T-helper 1 cell (primary cell): ENCODE data around the gene FHOD3.
"Not testable (repeated sequence)": the region's sequence is repeated elsewhere in the genome, so short reads cannot be mapped to it uniquely, and the experiment has no call there.

Experiments
- DNase-seq, 5 donors: peaks; one replicate each; pipeline ENCODE4 v3.0.0-alpha.2; 2012 to 2020

Gene FHOD3

DNA sequence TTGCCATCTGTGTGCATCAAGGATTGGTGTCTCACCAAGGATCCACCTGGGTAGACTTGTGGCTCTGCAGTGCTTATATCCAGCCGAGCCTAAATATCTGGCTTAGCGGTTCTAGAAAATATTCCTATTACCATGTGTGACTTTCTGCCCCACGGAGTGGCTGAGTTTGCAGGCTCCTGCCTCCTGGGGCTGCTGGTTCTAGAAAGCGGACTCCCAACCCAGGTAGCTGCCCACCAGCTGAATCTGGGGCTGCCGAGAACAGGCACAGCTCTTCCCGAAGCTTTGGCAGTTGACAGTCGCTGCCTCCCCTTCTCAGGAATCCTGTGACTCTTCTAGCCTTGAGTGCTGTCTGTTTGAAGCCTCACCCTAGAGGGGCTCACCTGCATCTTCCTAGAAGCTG, 426.7 kb downstream of the FHOD3 start:
- no peak for DNase-seq

DNA sequence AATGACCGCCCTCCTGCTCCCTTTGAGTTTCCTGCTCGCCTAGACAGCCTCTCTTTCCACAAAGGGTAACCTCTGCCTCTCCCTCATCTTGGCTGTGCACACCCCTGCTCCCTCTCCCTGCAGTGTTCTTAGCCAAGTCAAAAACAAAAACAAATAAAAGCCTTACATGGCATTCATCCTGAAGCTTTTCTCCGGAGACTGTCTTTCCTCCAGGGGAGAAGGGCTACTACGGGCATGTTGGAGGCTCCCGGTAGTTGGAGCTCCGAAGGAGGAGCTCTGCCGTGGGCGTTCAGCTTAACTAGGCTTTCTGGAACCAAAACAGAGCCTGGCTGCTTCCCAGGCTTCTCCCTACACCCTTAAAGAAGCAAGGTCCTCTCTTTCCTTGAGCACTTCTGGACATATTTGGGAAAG, 427.1 kb downstream of the FHOD3 start:
- no peak for DNase-seq

DNA sequence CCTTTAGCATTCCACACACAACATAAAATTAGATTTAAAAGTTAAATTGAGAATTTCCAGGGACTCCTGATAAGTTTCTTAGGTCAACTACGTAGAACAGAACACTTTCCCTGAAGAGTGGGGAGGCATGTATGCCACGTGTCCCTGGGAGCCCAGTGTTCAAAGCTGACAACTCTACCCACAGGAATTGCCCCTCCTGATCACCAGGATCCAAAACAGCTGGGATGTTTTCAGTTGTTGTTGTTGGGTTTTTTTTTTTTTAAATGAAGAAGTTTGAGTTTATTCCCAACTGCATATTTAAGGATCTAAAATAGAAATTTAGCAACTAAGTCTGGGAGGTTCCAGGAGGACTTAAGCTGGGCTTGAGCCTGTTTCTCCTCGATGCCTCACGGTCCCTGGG, 430.8 kb downstream of the FHOD3 start:
- DNase-seq = no peak

DNA sequence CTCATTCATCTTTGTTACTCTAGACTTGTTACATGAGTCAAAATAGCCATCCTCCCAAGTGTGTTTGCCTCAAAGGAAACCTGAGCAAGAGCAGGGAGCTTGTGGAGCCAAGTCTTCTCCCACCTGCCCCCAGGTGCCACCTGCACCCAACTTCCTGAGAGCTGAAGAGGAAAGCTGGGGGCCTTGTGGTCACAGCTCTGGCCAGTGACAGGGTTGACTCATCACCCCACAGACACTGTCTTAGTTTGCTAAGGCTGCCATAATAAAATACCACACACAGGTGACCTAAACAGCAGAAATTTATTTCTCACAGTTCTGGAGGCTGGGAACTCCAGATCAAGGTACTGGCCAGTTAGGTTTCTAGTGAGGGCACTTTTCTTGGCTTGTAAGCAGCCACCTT, 431.7 kb downstream of the FHOD3 start:
- no peak for DNase-seq

DNA sequence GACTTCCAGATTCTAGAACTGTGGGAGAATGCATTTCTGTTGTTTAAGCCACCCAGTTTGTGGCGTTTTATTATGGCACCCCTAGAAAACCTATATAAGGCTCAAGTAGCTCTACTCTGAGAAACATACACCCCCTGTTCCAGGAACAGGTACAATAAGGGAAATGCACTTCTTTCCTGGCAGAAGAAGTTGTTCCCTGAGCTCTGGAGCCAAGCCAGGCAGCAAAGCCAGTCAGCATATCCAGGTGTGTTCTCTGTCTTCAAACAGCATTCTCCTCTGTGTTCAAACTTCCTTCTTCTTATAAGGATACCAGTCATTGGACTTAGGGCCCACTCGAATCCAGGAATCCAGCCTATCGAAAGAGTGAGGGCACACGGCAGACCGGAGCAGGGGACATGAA, 434.8 kb downstream of the FHOD3 start:
- no peak for DNase-seq

DNA sequence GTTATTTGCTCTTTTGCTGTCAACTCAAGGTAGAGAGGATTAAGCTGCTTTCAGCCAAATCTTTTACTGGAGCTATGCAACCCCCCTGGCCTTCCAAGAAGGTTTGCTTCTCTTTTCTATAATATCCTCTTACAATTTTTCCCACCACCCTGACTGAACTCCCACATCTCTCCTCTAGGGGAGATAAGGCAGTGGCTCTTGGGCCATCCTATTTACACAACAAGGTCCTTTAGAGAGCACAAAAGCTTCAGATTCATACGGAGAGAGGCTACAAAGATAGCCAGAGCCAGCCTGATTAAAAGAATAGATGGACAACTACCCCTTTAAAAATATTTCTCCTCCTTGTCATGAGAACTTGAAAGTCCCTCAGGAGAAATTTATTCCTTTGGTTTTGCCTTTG, 435.6 kb downstream of the FHOD3 start:
- DNase-seq = no peak

DNA sequence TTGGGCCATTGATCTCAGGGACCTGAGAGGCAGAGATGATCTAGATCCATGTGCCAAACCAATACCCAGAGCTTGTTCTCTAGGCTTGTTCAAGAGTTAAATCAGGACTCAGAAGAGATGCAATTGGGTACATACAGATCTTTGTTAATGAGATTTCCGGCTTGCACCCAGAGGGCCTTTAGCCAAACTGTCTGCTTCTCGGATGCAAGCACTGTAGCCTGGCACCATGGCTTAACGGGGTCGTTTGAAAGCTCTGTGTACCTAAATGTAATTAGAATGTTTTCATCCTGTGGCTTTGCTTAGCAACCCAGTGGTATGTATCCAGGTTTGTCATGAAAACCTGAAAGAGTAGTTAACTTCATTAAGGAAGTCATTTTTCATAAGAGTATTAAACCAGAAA, 437.1 kb downstream of the FHOD3 start:
- DNase-seq = no peak

DNA sequence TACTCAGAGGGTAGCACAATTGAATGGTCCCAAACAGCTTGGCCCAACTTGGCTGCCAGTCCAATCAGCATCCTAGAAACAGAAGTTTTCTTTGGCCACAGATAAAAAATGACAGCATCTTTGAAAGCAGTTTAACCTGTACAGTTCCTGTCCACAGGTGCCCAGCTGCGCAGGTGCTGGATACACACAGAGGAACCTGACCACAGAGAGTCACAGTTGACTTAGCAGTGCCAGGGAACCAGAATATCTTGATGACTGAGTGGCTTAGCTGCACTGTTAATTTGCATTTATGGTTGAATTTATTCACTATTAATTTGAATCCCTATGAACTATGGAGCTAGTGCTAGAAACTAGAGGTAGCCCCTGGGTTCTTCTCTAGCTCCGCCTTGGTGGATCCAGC, 437.6 kb downstream of the FHOD3 start:
- DNase-seq = no peak

DNA sequence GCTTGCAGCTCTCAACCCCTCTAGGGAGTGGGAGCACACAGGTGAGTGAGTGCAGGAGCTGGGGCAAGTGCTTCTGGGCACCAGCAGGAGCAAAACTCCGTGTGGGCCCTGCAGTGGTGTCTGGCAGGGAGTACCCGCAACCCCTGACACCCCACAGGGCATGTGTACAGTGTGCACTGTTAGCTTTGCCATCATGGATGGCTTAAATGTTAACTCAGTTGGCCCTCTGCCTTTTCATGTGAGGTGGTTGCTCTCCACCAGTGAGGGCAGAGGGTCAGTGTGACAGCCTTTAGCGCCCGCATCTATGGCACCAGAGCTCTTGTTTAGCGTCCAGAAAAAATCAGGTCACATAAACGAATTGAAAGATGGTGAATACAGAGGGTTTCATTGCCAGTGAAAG, 438.6 kb downstream of the FHOD3 start:
- no peak for DNase-seq

DNA sequence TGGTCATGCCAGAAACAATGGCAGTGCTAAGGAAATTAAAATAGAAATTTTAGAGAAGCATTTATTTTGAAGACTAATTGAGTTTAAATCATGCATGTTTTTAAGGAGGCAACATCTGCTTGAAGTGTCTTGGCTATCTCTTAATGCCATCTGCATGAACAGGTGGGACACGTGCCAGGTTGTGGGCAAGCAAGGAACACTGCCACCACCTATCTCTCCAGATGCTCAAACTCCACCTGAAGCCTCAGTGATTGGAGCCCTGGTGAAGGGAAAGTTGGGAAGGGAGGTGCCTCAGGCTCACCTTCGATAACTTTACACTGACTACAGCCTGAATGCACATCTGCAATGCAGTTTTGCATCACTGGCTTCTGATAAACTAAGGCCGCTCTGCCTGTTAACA, 439.8 kb downstream of the FHOD3 start:
- no peak for DNase-seq

DNA sequence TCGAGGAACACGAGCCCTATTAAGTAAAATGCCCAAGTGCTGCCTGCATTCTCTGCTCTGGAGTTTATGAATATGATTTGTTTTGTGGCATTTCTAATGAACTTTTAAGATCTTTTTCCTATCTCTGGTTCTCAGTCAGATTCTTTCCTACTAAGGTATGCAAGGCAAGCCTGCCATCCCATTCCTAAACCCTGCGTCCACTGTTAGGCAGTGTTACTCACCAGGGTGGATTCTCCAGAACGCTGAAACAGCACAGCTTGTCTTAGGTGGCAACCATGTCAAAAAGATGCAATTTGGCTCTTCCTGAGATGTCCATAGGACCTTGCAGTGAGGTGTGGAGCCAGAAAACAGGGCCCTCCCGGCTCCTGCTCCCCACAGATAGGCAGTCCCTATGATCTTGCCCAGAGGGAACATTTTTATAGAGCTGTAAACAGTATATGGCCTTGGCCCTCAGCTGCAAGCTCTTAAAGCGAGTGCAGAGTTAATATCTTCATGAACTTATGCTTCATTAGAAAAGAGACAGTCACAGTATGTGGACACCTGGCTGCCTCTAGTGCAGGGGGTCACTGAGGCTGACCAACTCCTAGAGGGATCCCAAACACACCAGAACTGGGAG, 446.9 kb downstream of the FHOD3 start:
- no peak for DNase-seq

DNA sequence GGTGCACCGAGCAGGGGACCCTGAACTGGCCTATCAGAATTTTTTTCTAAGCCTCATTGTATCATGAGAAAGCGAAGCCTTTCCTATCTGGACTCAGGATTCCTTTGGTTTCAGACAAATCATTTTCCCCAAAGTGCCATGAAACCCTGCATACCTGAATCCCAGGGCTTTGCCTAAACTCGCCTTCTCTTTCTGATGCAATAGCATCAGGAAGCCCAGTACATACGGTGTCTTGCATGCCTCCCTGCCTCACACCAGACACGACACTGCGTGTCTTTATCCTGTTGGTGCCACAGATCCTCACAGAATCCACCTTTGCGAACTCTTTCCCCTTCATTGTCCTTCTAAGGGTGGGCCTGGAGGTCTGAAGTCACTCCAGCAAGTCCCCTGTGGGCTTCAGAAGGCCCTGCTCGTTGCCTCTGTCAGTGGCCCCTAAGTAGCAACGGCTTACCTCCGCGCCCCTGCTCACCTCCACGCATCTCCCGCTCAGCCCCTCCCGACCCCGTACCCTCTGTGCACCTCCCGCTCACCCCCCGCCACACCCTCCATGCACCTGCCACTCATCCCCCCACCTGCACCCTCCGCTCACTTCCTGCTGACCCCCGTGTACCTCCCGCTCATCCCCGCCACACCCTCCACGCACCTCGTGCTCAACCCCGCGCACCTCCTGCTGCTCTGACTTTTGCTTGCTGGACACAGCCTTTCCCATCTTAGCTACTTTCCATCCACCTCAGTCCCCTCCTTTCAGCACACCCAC, 447.9 kb downstream of the FHOD3 start:
- DNase-seq = no peak

DNA sequence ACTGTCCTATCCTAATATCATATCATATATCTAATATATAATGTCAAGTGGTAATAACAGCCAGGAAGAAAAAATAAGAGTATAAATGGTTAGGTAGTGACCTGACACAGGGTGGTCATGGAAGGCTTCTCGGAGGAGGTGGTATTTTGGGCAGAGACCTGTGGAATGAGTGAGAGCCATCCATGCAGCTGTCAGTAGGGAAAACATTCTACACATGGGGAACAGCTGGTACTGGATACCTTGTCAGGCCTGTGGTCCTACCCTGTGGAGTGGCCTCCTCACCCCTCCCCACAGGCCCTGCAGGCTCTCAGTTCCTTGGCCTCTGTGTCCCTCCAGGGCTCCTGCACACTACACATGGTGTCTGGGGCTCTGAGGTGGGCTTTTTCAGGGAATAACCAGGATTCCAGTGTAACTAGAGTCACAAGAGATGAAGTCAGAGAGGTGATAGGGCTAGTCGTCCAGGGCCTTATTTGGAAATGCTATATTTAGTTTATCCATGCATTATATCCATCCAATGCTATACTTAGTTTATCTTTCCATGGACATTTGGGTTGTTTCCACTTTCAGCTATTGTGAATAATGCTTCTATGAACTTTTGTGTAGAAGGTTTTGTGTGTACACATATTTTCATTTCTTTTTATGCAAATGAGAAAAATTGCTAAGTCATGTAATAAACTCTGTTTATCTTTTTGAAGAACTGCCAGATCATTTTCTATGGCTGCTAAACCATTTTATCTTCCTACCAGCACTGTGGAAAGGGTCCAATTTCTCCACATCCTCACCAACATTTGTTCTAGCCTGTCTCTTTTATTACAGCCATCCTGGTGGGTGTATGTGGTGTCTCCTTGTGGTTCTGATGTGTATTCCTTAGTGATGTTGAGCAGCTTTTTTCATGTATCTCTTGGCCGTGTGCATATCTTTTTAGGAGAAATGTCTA, 455.7 kb downstream of the FHOD3 start:
- DNase-seq = no peak

DNA sequence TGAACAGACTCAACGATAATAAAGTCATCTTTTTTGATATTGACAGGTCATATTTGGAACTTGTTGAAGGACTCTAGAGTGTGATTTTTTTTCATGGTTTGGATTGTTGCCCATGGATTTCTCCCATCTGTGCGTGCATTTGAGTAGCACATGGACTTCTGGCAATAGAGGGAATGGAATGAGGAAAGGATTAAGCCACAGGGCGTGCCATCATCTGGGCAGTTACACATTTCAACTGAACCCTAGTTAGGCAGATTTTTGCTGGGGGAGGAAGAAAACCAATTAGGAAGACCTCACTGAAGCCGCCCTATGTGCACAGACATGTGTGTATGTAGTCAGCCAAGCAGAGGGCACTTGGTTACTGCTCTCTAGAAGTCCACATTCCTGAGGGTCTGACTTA, 458.7 kb downstream of the FHOD3 start:
- no peak for DNase-seq

DNA sequence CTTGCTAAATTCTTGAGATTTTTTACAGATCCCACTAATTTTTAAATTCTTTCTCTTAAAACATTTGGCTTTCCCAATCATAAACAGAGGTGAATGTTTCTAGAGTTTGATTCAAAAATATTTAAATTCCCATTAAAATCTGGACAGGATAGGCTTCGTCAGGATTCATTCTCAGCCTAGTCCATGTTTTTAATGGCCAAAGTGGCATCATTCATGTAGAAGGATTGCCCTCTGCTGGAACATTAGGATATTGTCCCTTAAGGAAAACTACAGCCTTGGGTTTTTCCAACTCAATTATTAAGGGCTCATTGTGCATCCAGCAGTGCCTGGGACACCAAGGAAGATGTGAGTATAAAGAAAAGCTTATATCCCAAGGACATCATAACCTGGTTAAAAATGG, 459.6 kb downstream of the FHOD3 start:
- no peak for DNase-seq

DNA sequence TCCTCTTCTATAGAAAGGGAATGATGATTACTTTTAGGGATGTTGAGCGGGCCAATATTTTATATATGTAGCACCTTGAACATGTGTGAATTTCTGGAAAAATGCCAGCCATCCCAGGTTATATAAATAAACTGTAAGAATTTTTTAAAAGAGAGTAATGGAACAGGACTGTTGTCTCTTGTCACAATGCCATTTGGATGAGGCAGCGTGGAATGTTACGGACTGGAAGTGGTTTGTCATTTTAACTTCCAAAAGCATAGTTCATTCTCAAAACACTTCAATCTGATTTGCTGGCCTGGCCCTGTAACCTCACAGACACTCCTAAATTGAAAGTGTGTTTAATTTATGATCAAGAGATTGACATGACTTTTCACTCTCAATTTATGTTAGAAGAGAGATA, 460.5 kb downstream of the FHOD3 start:
- DNase-seq = no peak

DNA sequence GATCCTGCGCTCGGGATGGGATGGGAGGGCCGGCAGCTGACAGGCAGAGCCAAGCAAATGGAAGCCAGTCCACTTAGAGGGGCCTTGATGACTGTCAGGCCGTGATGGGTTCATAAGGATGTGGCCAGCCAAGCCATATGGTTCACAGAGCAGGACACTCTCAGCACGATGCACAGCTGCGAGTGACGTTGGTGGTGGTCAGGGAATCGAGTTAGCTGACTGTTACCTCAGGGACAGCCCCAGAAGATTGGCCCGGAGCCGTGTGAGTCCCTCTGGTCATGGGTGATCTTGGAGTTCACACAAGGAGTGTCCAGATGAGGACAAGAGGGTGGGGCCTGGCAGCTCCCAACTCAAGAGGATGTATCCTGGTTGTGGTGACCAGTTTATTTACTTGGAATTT, 461.1 kb downstream of the FHOD3 start:
- DNase-seq = no peak

DNA sequence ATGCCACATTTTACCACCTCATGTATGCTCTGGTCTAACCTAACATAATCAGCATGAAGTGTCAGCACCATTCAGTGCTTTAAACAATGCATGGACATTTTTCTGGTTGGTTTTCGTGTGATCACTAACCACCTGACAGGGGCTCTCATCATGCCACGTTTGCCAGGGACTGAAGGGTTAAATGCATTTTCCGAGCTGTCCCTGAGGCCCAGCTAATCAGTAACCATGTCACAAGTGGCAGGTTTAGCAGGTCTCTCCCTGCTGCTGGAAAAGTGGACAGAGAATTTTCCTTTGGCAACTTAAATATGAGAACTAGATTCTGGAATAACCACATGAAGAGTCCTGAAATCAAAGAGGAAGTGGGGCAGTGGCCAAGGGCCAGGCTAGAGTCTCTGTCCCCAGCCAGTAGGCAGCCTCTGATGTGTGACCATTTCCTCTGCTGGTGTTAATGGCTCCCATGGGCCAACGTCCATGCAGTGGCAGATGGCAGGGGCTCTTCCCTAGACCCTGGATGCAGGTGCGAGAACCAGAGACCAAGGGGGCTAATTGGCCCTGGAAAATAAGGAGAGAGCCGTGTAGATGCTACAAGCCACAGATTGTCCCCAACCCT, 461.8 kb downstream of the FHOD3 start:
- DNase-seq = no peak

DNA sequence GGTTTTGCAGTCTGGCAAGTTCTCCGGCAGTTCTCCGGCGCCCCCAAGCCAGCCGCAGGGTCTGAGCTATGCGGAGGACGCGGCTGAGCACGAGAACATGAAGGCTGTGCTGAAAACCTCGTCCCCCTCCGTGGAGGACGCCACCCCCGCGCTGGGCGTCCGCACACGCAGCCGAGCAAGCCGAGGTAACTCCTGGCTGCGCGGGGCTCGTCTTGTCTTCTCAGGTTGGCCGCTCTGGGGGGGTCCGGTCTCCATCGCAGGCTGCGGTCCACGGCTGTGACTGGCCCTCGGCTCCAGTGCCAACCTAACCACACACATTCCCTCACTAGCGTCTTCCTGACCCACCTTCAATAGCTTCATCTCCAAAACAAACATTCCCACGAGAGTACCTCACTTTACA, 463.1 kb downstream of the FHOD3 start:
- DNase-seq = no peak

DNA sequence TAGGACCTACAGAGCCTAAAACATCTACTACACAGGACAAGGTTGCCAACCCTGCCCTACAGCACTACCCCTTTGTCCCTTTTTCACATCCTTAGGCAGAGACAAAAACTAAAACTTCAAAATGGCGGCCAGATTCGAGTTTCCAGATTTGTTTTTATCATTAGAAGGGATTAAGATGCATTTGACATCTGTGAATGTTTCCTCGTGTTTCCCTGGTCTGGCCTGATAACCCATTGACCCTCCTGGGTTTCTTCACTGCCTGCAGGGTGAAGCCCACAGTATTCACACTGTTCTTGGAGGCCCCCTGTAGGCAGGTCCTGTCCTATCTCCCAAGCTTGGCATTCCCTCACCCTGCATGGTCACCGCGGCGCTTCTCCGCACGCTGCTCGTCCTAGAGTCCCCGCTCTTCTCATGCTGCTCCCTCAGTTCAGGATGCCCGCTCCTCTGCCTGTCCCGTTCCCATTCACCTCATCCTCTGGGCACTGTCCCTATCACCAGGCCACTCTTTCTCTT, 463.7 kb downstream of the FHOD3 start:
- no peak for DNase-seq

DNA sequence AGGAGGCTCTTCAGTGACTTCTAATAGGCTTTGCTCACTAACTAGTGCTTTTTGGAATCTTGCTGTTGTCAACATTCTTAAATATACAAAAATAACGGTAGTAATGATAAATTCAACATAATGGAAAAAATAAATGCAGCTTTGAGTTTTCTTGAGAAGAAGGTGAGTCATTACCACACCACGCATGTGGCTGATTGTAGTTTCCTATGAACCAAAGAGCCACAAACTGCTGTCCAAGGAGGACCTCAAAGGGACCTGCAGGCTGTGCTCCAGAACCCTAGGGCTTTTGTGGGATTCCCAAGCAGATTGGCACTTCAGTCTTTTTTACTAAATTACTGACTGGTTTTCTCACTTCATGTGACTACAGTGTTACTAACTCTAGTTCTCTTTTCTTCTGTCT, 464.6 kb downstream of the FHOD3 start:
- DNase-seq = no peak

DNA sequence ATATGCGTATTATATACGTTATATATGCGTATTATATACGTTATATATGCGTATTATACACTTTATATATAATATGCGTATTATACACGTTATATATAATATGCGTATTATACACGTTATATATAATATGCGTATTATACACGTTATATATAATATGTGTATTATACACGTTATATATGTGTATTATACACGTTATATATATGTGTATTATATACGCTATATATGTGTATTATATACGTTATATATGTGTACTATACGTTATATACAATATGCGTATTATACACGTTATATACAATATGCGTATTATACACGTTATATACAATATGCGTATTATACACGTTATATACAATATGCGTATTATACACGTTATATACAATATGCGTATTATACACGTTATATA, 465.5 kb downstream of the FHOD3 start:
- not testable (repeated sequence) for DNase-seq

DNA sequence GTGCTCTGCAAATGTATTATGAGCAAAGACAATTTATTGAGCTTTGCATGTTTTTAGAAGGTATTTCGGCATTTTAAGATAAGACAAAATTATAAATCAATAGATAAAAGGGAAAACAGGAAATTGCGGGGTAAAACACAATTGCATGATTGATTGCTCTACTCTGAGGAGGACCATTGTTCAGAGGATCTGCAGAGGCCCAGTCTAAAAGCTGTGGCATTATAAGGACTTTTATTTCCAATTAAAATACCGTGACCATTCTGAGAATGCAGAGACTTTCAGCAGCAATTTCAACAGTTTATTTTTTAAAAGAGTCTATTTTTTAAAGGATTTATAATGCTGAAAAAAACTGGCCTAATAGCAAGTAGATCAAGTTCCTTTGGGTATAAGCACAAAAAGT, 469.3 kb downstream of the FHOD3 start:
- no peak for DNase-seq
